Smooth muscle cell (in vitro differentiated cells): ENCODE data around the gene KIF16B. TPM values are rescaled to one million over a fixed set of nuclear protein-coding genes. Genes with fewer than 3 reads are reported as not detected.

Experiments used
- DNase-seq: peaks from one replicate; lab custom pipeline; 2025; ENCODE audit not compliant: unreplicated experiment; lab: John Stamatoyannopoulos, UW
- H2AFZ ChIP-seq: fragments of 200-600 bp; sonication (generic); 2 replicates; pipeline ENCODE4 v1.6.0; 2016; ENCODE audit warnings: antibody characterized with exemption, low read depth, mild to moderate bottlenecking
- H3F3A ChIP-seq: fragments of 200-600 bp; sonication (generic); 2 replicates; pipeline ENCODE4 v1.6.0; 2017; ENCODE audit warnings: antibody characterized with exemption, low read depth
- H3K27ac ChIP-seq: fragments of 200-600 bp; sonication (generic); 2 replicates; pipeline ENCODE4 v1.5.1; 2016; ENCODE audit warnings: low read depth, mild to moderate bottlenecking
- H3K27me3 ChIP-seq: fragments of 200-600 bp; sonication (generic); 2 replicates; pipeline ENCODE4 v1.6.1; 2016; ENCODE audit warnings: low read depth, mild to moderate bottlenecking
- H3K36me3 ChIP-seq: fragments of 200-600 bp; sonication (generic); 2 replicates; pipeline ENCODE4 v1.5.1; 2016; ENCODE audit warnings: low read depth
- H3K4me1 ChIP-seq: fragments of 200-600 bp; sonication (generic); 2 replicates; pipeline ENCODE4 v1.5.1; 2016; ENCODE audit warnings: low read depth
- H3K4me2 ChIP-seq: fragments of 200-600 bp; sonication (generic); 2 replicates; pipeline ENCODE4 v1.6.0; 2016; ENCODE audit warnings: mild to moderate bottlenecking
- H3K4me3 ChIP-seq: fragments of 200-600 bp; sonication (generic); 2 replicates; pipeline ENCODE4 v1.5.1; 2016; ENCODE audit warnings: mild to moderate bottlenecking
- H3K79me2 ChIP-seq: fragments of 200-600 bp; sonication (generic); 2 replicates; pipeline ENCODE4 v1.6.0; 2016; ENCODE audit warnings: low read depth, mild to moderate bottlenecking
- H3K9ac ChIP-seq: fragments of 200-600 bp; sonication (generic); 2 replicates; pipeline ENCODE4 v1.6.0; 2016; ENCODE audit warnings: low read depth
- H3K9me3 ChIP-seq: fragments of 200-600 bp; sonication (generic); replicated peaks from 2 replicates; pipeline ENCODE4 v1.5.1; 2016; ENCODE audit warnings: low read depth
- H4K20me1 ChIP-seq: fragments of 200-600 bp; sonication (generic); 2 replicates; pipeline ENCODE4 v1.6.0; 2016; ENCODE audit warnings: low read depth
- CTCF ChIP-seq: fragments of 200-600 bp; sonication (generic); IDR thresholded peaks from 2 replicates; pipeline ENCODE4 v1.5.1; 2017; ENCODE audit warnings: borderline replicate concordance, mild to moderate bottlenecking, antibody characterized with exemption; ENCODE audit not compliant: insufficient read depth, poor library complexity, severe bottlenecking
- WGBS: methylation state at CpG from one replicate; pipeline ENCODE4 v1.1.7; 2016; ENCODE audit warnings: low lambda C conversion rate; 5-methylcytosine and 5-hydroxymethylcytosine counted together
- polyA plus RNA-seq: library from polyadenylated mRNA; unstranded; fragments of >200 nt; fragmentation: Nextera tagmentation; extraction: Ambion mirVana; gene quantifications from 2 replicates; pipeline ENCODE4 v1.2.1, GENCODE V29; 2016
- total RNA-seq: library from RNA; depleted of rRNA; stranded (reverse); fragments of >200 nt; gene quantifications from 2 replicates; pipeline ENCODE4 v1.2.3, GENCODE V29; 2014

The KIF16B gene
- total and polyA plus RNA-seq, 2 experiments from 2014 or later: 3.6 to 12.9 TPM

GRCh38 chr20:16393297-16393696 is 180.0 kb downstream of the KIF16B start:
- no peak for DNase-seq
- Histone ChIP-seq H3K9ac (no peak overlapping the region), H3K4me1 (no peaks in the 10 kb centered on the region), H3K27ac (no peak overlapping the region), H3F3A (no peaks in the 10 kb centered on the region), H3K27me3 (no peaks in the 10 kb centered on the region), H3K4me3 (no peak overlapping the region), H3K79me2 (no peaks in the 10 kb centered on the region), H3K4me2 (no peak overlapping the region), H2AFZ (no peak overlapping the region), H3K36me3 (no peaks in the 10 kb centered on the region), H4K20me1 (no peaks in the 10 kb centered on the region), H3K9me3 (no peaks in the 10 kb centered on the region)
- no peak for TF ChIP-seq CTCF
- 80% methylated on average over 2 of the region's 2 CpGs for WGBS

GRCh38 chr20:16392346-16392745 is 180.9 kb downstream of the KIF16B start:
- H3K9me3 ChIP-seq: no peaks in the 10 kb centered on the region
- H3F3A ChIP-seq: no peaks in the 10 kb centered on the region
- no peaks in the 10 kb centered on the region for H3K36me3 ChIP-seq
- H3K4me2 ChIP-seq: no peak overlapping the region
- no peaks in the 10 kb centered on the region for H3K27me3 ChIP-seq
- no peaks in the 10 kb centered on the region for H3K79me2 ChIP-seq
- no peak overlapping the region for H3K4me3 ChIP-seq
- H2AFZ ChIP-seq: no peak overlapping the region
- TF ChIP-seq CTCF: no peak
- no peaks in the 10 kb centered on the region for H4K20me1 ChIP-seq
- 96% methylated on average over 8 of the region's 8 CpGs for WGBS
- no peak overlapping the region for H3K27ac ChIP-seq
- H3K4me1 ChIP-seq: no peaks in the 10 kb centered on the region
- no peak overlapping the region for H3K9ac ChIP-seq
- DNase-seq: no peak

GRCh38 chr20:16390991-16391390 is 182.3 kb downstream of the KIF16B start:
- WGBS: 95% methylated on average over 4 of the region's 4 CpGs
- Histone ChIP-seq H3K4me1 (no peaks in the 10 kb centered on the region), H3K36me3 (no peaks in the 10 kb centered on the region), H3K79me2 (no peaks in the 10 kb centered on the region), H3K27ac (no peak overlapping the region), H4K20me1 (no peaks in the 10 kb centered on the region), H3K4me3 (no peak overlapping the region), H2AFZ (no peak overlapping the region), H3F3A (no peaks in the 10 kb centered on the region), H3K27me3 (no peaks in the 10 kb centered on the region), H3K9me3 (no peaks in the 10 kb centered on the region), H3K4me2 (no peak overlapping the region), H3K9ac (no peak overlapping the region)
- DNase-seq: no peak
- no peak for TF ChIP-seq CTCF

- no peak for DNase-seq
- Histone ChIP-seq H3K4me3 (no peak overlapping the region), H3K27ac (no peak overlapping the region), H3K4me1 (no peaks in the 10 kb centered on the region), H4K20me1 (no peaks in the 10 kb centered on the region), H3F3A (no peaks in the 10 kb centered on the region), H3K27me3 (no peaks in the 10 kb centered on the region), H3K4me2 (no peak overlapping the region), H3K79me2 (no peaks in the 10 kb centered on the region), H3K36me3 (no peaks in the 10 kb centered on the region), H3K9me3 (no peaks in the 10 kb centered on the region), H2AFZ (no peak overlapping the region), H3K9ac (no peak overlapping the region)
- WGBS: 97% methylated on average over 6 of the region's 6 CpGs
- TF ChIP-seq CTCF: no peak
Measured at GRCh38 chr20:16388731-16389130, 184.5 kb downstream of the KIF16B start.
